GM18505 (cell line): Measurements from ENCODE around the gene APOBR.
"Not testable (repeated sequence)": the region's sequence is repeated elsewhere in the genome, so short reads cannot be mapped to it uniquely, and the experiment has no call there.

Source experiments
- ATAC-seq: cut with Tn5 transposase; IDR thresholded peaks from one replicate; pipeline ENCODE4 v1.9.1; 2021; ENCODE audit not compliant: unreplicated experiment
- POLR2A ChIP-seq: IDR thresholded peaks from 4 replicates; pipeline ENCODE4 v1.6.1; 2011; ENCODE audit warnings: borderline replicate concordance; ENCODE audit not compliant: insufficient read depth, insufficient read length; ENCODE audit errors: extremely low read depth

APOBR gene

DNA sequence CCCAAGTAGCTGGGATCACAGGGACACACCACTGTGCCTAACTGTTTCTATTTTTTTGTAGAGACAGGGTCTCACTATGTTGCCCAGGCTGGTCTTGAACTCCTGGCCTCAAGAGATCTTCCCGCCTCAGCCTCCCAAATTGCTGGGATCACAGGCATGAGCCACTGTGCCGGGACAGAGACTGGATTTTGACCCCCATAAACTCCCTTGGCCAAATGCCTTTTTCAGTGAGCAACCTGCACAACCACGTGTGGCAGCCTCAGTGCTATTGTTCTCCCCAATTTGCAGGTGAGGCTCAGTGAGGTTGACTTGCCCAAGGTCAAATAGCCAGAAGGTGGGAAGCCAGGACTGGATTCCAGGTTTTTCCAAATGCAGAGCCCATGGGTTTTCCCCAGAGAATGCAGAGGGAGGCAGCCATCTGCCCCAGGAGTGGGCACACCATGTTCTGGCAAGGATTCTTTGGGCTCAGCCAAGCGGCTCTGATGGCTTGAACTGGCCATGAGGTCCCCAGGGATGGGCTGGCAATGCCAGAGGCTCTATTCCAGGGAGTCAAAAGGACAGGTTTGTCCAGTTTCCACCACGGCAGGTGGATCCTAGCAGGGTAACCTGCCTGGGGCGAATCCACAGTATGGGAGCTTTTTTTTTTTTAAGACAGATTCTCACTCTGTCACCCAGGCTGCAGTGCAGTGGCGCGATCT lies 10.4 kb downstream of the APOBR start:
- ATAC-seq = no peak
- no peak for TF ChIP-seq POLR2A

DNA sequence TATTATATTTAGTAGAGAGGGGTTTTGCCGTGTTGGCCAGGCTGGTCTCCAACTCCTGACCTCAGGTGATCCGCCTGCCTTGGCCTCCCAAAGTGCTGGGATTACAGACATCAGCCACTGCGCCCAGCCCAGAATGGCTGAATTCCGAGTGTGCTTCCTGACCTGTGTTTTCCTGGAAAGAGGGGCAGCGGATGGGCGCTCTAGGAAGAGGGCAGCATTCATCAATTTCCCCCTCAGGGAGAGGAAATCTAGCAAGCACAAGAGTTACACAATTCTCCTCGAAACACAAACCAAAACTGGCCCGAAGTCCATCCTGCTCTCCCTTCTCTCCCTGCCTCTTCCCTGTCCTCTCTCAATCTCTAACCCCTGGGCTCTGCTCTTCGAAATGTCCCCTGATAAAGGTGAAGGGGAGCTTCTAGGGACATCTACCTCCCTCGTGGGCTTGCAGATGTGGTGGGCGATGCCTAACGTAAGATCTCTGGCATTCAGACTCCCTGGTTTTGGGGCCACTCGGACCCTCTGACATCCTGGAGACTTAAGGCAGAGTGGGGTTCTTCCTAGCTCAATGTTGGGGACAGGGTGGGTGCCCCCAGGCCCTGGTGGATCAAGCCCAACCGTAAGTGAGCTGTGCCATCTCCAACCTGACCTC lies 11.2 kb downstream of the APOBR start:
- no peak for TF ChIP-seq POLR2A
- ATAC-seq = no peak

DNA sequence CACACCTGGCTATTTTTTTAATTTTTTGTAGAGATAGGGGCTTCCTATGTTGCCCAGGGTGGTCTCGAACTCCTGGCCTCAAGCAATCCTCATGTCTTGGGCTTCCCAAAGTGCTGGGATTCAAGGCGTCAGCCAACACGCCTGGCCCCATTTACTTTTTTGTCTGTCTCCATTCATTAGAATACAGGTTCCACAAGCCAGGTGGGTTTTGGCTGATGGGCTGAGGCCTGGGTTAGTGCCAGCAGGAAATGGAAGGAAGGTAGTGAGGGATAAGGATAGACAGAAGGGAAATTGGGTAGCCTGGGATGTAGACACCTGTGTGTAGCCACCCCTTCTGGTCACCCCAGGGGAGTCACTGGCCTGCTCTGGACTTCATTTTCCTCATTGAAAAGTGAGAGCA lies 16.6 kb downstream of the APOBR start:
- no peak for TF ChIP-seq POLR2A
- ATAC-seq = no peak

DNA sequence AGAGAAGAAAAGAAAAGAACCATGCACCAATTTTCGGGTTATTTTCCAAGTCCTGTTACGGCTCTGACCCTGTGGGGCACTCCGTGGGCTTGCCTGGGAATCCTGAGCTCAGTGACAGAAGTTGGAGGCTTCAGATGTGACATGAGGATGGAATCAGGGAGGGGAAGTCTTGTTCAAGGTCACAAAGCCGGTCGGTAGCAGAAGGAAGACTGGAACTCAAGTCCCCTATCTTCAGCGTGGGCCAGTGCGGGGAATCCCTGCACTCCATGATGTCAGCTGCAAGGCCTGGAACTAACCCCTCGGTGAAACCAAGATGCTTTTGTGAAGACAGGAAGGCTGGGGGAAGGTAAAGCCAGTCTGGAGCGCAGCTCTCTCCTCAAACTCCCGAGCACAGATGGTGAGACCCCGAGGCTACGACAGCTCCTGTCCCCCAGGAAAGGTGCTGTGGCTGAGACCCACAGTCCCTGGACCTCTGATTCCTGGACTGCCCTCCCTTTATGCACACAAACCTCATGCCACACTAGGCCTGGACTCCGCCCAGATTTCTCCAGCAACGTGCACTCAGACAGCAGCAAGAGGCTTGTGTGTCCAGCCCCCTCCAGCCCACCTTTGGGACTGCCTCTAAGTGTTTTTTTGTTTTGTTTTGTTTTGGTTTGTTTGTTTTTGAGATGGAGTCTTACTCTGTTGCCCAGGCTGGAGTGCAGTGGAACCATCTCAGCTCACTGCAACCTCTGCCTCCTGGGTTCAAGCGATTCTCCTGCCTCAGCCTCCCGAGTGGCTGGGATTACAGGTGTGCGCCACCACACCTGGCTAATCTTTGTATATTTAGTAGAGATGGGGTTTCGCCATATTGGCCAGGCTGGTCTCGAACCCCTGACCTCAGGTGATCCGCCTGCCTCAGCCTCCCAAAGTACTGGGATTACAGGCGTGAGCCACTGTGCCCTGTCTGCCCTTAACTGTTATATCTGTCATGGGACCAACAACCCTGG lies 17.7 kb downstream of the APOBR start:
- TF ChIP-seq POLR2A = no peak
- no peak for ATAC-seq

DNA sequence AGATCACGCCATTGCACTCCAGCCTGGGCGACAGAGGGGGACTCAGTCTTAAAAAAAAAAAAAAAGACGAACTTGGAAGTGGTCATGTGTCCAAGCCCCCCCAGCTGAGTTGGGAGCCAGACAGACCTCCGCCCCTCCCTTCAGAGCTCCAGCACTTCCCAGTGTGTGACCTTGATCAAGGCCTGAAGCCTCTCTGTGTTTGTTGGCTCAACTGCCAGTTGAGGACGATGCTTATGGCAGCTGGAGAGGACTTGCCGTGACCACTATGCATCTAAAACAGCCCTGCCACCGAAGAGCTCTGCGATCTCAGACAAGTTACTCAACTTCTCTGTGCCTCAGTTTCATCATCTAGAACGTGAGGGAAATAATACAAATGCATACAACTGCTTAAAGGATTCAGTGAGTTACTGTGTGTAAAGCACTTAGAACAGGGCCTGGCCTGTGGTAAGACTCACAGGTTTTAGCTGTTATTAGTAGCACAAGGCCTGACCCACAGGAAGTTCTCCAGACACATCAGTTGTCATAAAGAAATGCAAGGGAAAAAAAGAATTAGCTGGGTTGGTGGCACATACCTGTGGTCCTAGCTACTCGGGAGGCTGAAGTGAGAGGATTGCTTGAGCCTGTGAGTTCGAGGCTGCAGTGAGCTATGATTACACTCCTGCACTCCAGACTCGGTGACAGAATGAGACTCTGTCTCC lies 19.2 kb downstream of the APOBR start:
- no peak for ATAC-seq
- no peak for TF ChIP-seq POLR2A

DNA sequence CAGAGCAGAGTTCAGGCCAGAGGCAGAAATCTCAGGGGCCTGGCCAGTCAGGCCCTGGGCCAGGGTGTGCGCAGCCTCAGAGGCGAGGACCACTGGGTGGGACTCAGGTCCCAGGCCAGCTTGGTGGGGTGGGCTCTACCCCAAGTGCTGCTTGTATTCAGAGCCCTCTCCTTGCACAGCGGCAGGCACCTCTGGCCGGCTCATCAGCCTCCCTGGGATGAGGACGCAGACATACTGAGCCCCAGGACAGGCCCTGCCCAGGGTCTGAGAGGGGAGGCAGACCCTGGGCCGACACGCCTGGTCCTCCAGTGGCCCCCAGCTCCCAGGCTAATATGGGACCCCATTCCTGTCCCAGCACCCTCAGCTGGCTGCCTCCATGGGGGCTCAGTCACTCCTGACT lies 19.8 kb downstream of the APOBR start:
- TF ChIP-seq POLR2A = no peak
- no peak for ATAC-seq

DNA sequence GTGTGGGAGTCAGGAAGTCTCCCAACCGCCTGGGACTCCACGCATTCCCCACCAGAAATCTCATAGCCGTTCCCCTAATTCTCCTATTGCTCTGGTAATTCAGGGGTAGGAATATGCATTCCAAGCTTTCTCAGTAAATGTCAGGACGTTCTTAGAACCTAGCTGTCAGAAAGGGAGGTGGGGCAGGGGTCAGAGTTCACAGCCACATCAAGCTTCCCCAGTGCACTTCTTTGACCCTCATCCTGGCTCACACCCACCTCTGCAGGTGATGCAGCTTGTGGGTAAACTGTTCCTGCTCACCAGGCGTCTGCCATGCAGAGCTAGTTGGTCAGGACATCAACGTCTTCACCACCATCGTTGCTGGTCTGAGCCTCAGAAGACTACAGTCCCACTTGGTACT lies 26.2 kb downstream of the APOBR start:
- ATAC-seq = no peak

DNA sequence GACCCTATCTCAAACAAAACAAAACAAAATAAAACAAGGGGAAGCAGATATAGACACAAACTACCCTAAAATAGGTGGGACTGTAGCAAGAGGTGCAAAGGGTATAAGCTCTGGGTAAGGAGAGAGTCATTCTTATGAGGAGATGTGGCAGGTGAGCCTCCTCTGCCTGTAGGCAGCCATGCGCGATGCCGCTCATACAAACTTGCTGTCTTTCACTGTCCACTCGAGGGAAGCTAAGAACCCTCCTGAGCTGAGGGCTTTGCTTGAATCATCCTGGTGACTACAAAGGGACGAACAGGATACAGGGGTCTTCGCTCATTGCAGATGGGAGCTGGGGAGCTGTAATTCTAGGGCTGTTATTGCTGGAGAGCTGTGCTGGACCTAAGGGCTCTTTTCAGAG lies 27.0 kb downstream of the APOBR start:
- ATAC-seq = no peak
- TF ChIP-seq POLR2A = no peak

More for the DNA sequence above, 26.2 kb downstream of the APOBR start:
- TF ChIP-seq POLR2A = no peak

DNA sequence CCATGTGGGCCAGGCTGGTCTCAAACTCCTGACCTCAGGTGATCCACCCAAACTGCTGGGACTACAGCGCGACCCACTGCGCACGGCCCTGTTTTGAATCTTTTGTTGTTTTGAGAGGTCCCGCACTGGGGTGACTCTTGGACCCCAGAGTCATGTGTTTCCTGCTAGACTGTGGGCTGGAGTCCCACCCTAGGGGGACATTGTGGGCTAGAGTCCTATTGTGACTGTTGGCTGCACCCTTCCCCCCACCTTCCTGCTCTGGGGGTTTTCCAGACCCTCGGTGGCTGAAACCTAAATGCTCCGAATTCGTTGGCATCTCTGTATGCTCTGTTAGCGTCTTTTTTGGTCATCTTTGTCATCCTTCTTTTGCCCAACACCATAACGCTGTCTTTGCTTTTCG lies 28.3 kb downstream of the APOBR start:
- ATAC-seq = no peak
- no peak for TF ChIP-seq POLR2A

DNA sequence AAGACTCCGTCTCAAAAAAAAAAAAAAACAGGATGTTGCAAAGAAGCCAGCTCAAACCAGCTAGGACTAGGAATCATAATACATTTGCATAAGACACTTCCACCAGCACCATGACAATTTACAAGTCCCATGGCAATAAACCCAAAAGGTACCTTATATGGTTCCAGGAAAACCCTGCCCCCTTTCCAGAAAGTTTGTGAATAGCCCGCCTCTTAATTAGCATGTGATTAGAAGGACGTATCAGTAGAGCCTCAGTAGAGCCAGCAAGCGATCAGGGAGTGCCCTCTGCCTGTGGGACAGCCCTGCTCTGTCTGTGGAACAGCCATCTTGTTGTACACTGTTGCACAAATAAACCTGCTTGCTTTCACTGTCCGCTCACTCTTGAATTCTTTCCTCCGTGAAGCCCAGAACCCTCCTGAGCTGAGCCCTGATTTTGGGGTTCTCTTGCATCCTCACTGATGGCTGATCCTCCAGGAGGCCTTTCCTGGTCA lies 30.3 kb downstream of the APOBR start:
- ATAC-seq = no peak
- no peak for TF ChIP-seq POLR2A

DNA sequence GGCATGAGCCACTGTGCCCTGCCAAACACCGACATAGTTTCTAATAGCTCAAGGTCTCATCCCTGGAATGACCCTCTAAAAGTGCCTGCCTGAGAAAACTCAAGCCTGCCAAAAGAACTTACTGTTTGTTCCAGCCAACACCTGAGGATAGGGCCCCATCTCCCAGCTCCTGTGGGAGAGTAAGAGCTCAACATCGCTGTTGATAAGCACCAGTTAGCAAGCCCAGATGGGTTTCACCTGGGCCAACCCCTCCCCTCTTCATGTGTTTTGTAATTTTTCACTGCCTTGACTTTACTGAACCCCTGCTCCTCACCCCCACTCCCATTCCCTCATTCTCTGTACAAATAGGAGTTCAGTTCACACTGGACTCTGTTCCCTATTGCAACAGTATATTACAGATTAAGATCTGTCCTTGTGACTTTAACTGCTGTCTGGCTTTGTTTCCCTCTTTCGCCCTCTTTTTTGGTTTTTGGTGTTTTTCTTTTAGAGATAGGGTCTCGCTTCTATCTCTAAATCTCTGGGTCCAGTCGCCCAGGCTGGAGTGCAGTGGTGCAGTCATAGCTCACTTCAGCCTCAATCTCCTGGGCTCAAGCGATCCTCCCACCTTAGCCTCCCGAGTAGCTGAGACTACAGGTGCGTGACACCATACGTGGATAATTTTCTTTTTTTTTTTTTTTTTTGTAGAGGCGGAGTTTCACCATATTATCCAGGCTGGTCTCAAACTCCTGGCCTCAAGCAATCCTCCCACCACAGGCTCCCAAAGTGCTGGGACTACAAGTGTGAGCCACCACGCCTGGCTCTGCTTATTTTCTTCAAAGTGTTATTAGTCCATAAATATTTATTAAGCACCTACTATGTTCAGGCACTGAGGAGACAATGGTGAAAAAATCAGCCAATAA lies 32.0 kb downstream of the APOBR start:
- no peak for ATAC-seq
- TF ChIP-seq POLR2A = no peak

DNA sequence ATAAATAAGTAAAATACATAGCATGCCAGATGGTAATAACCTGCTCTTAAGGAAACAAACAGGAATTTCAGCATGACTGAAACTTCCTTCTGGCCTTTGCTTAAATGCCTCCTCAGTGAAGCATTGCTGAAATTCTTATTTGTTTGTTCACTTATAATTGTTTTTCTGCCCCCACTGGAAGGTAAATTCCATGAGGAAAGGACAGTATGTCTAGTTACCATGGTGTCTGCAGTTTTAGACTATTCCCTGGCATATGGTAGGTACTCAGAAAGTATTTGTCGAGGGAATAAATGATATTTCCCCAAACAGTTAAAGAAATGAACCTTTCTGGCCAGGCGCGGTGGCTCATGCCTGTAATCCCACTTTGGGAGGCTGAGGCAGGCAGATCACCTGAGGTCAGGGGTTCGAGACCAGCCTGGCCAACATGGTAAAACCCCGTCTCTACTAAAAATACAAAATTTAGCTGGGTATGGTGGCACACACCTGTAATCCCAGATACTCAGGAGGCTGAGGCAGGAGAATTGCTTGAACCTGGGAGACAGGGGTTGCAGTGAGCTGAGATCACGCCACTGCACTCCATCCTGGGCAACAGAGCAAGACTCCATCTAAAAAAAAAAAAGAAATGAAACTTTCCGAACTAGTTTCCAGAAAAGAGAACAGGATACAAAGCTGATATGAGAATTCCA lies 32.8 kb downstream of the APOBR start:
- not testable (repeated sequence) for ATAC-seq

DNA sequence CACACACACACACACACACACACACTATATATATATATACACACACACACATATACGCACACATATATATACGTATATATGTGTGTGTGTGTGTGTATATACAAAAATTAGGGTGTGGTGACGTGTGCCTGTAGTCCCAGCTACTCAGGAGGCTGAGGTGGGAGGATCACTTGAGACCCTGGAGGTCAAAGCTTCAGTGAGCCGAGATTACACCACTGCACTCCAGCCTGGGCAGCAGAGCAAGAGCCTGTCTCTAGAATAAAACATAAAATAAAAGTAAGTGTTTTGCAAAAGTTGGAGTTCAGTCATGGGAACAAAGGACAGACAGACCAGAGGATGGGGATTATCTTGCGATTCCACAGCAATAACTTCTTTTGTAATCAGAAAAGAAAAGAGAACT lies 33.5 kb downstream of the APOBR start:
- ATAC-seq = no peak
- no peak for TF ChIP-seq POLR2A
